SK-N-MC (cell line): ENCODE results near the gene SLCO1B3.

Experiments used
- EZH2 ChIP-seq: fragments of 200-600 bp; sonication (generic); IDR thresholded peaks from one replicate; pipeline ENCODE4 v1.6.1; 2017; ENCODE audit warnings: antibody characterized with exemption
- FOXP2 ChIP-seq: optimal IDR thresholded peaks from 2 replicates; pipeline ENCODE3; 2011; ENCODE audit warnings: mild to moderate bottlenecking, moderate library complexity; ENCODE audit not compliant: insufficient read depth; ENCODE audit errors: extremely low read length, control extremely low read depth

GRCh38 chr12:20829919-20830318, 19.4 kb downstream of the SLCO1B3 start:
- no peak for TF ChIP-seq FOXP2
- no peak for TF ChIP-seq EZH2
